ENCODE results near the gene TBC1D10B.
A peak's percentile ranks its signal among the peaks of the same experiment; 100 is the strongest.

The TBC1D10B gene

GRCh38 chr16:30370456-30371247 lies at the start of gene TBC1D10B:
TSS of gene TBC1D10B (minus strand) at chr16:30370494. CDS start at chr16:30370183, 311 bp downstream.
- H3K4me3 ChIP-seq (ENCODE audit: low read depth, low read length): peak within 1 kb of the TSS; percentile 72
- DNase-seq (ENCODE audit: low read depth): peak; percentile 100
- peak; percentile 48 for TF ChIP-seq CTCF (conservative IDR thresholded peaks at IDR 0.05; ENCODE audit: low read depth, low read length)

GRCh38 chr16:30418350-30419181 lies 48.3 kb upstream of the TBC1D10B start:
- peak overlapping the region; percentile 72 for H3K4me3 ChIP-seq (ENCODE audit: low read depth, low read length)
- TF ChIP-seq CTCF (conservative IDR thresholded peaks at IDR 0.05; ENCODE audit: low read depth, low read length): no peak
- no peak for DNase-seq (ENCODE audit: low read depth)

- DNase-seq (ENCODE audit: low read depth): peak; percentile 96
- TF ChIP-seq CTCF (conservative IDR thresholded peaks at IDR 0.05; ENCODE audit: low read depth, low read length): peak; percentile 12
- peak overlapping the region; percentile 72 for H3K4me3 ChIP-seq (ENCODE audit: low read depth, low read length)
Measured at GRCh38 chr16:30417529-30418349, 47.4 kb upstream of the TBC1D10B start.

- DNase-seq (ENCODE audit: low read depth): peak; percentile 16
Measured at GRCh38 chr16:30416624-30417528, 46.6 kb upstream of the TBC1D10B start.

GRCh38 chr16:30416047-30416603 lies 45.8 kb upstream of the TBC1D10B start:
- DNase-seq (ENCODE audit: low read depth): no peak
- H3K4me3 ChIP-seq (ENCODE audit: low read depth, low read length): no peak overlapping the region
- no peak for TF ChIP-seq CTCF (conservative IDR thresholded peaks at IDR 0.05; ENCODE audit: low read depth, low read length)

More at GRCh38 chr16:30416624-30417528, 46.6 kb upstream of the TBC1D10B start:
- peak overlapping the region; percentile 72 for H3K4me3 ChIP-seq (ENCODE audit: low read depth, low read length)
- no peak for TF ChIP-seq CTCF (conservative IDR thresholded peaks at IDR 0.05; ENCODE audit: low read depth, low read length)
